GM23248 (cell line): ENCODE data around the gene TMEM164.

ENCODE experiments used
- EZH2 ChIP-seq: fragments of 200-600 bp; sonication (generic); IDR thresholded peaks from 2 replicates; pipeline ENCODE4 v1.6.1; 2018; ENCODE audit warnings: antibody characterized with exemption, mild to moderate bottlenecking; ENCODE audit not compliant: insufficient read depth, poor library complexity, severe bottlenecking
- EZH2phosphoT487 ChIP-seq: fragments of 200-600 bp; sonication (generic); IDR thresholded peaks from 2 replicates; pipeline ENCODE4 v1.6.1; 2018; ENCODE audit warnings: antibody characterized with exemption, moderate library complexity, mild to moderate bottlenecking, low read depth; ENCODE audit not compliant: insufficient read depth

GRCh38 chrX:110056419-110056818, 53.5 kb downstream of the TMEM164 start:
- TF ChIP-seq EZH2: no peak
- no peak for TF ChIP-seq EZH2phosphoT487
